ENCODE results near the gene HMHB1.

Gene HMHB1

DNA sequence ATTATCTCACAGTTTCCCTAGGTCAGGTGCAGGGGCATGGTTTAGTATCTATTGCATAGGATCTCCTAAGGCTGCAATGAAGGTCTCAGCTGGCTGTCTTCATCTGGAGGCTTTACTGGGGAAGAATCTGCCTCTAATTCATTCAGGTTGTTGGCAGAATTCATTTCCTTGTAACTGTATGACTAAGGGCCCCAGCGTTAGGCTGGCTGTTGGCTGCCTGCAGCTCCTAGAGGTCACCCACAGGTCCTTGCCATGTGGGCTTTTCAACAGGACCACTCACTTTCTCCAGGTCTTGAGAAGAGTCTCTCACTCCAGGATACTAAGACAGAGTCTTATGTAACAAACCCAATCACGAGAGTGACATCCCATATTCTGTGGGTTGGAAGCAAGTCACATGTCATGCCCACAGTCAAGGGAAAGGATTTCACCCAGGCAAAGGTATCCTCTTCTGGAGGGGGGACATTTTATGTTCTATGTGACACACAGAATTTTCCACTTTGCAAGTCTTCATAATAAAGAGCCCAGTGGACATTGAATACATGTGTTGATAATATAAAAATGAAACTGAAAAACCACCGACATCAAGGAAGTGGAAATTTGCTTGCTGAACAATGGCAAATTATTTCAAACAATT, 38.2 kb downstream of the HMHB1 start:
- TF ChIP-seq, protein P1, sequence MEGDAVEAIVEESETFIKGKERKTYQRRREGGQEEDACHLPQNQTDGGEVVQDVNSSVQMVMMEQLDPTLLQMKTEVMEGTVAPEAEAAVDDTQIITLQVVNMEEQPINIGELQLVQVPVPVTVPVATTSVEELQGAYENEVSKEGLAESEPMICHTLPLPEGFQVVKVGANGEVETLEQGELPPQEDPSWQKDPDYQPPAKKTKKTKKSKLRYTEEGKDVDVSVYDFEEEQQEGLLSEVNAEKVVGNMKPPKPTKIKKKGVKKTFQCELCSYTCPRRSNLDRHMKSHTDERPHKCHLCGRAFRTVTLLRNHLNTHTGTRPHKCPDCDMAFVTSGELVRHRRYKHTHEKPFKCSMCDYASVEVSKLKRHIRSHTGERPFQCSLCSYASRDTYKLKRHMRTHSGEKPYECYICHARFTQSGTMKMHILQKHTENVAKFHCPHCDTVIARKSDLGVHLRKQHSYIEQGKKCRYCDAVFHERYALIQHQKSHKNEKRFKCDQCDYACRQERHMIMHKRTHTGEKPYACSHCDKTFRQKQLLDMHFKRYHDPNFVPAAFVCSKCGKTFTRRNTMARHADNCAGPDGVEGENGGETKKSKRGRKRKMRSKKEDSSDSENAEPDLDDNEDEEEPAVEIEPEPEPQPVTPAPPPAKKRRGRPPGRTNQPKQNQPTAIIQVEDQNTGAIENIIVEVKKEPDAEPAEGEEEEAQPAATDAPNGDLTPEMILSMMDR (IDR thresholded peaks at IDR 0.05), result no peak
- no peaks in the 10 kb centered on the region for H3K36me3 ChIP-seq
- no peak for DNase-seq
- no peaks in the 10 kb centered on the region for H3K27me3 ChIP-seq
- no peak overlapping the region for H3K4me3 ChIP-seq
- peaks cover 0 to 4% (median 0%) of the 10 kb centered on the region in 3 donors for H3K9me3 ChIP-seq
- intact Hi-C loops (cut with DNase I; ENCODE audit: low total_unique reads), result no loop called here
- H3K27ac ChIP-seq, result no peak overlapping the region
- H3K4me1 ChIP-seq, result no peaks in the 10 kb centered on the region

DNA sequence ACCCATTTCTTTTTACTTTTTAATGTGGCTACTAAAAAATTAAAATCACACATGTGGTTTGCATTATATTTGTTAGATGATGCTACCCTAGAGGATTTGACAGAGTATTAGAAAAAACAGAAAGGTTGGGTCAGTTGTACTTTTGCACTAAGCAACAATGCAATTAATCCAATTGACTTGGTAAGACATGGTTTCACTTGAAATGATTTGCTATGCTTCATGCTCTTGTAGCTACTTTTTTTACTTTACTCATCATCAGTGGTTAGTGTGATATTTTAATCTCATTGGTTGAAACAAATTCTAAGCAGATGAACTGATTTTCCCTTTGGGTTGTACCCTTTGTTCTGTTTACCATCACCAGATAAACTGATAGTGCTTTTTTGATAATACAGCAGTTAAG, 39.4 kb downstream of the HMHB1 start:
- TF ChIP-seq, protein P1 (IDR thresholded peaks at IDR 0.05), result no peak
- Histone ChIP-seq H3K27ac (no peak overlapping the region), H3K4me3 (no peak overlapping the region), H3K36me3 (no peaks in the 10 kb centered on the region), H3K27me3 (no peaks in the 10 kb centered on the region), H3K4me1 (no peaks in the 10 kb centered on the region), H3K9me3 (peaks cover 0 to 4% (median 0%) of the 10 kb centered on the region in 3 donors)
- intact Hi-C loops (cut with DNase I; ENCODE audit: low total_unique reads), result no loop called here
- DNase-seq, result no peak

DNA sequence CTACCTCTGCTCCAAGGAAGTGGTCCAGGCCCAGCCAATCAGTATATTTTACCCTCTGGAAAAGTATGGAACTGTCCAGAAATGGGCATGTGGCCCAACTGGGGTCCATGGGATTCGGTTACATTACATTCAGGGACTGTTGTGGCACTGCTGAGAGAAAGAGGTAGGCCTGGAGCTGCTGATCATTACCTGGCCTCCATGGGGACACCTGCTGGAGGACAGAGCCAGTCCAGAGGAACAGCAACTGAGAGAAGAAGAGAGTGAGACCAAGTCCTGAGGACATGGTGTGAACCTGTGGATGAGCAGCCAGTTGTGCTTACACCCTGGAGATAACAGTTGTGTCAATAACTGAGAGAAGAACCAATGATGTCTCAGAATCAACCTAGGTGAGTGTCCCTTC, 48.2 kb downstream of the HMHB1 start:
- Histone ChIP-seq H3K4me3 (no peak overlapping the region), H3K27ac (no peak overlapping the region), H3K9me3 (no peaks in the 10 kb centered on the region), H3K36me3 (no peaks in the 10 kb centered on the region), H3K27me3 (no peaks in the 10 kb centered on the region), H3K4me1 (no peaks in the 10 kb centered on the region)
- no peak for DNase-seq
- intact Hi-C loops (cut with DNase I; ENCODE audit: low total_unique reads), result no loop called here
- TF ChIP-seq, protein P1 (IDR thresholded peaks at IDR 0.05), result no peak

DNA sequence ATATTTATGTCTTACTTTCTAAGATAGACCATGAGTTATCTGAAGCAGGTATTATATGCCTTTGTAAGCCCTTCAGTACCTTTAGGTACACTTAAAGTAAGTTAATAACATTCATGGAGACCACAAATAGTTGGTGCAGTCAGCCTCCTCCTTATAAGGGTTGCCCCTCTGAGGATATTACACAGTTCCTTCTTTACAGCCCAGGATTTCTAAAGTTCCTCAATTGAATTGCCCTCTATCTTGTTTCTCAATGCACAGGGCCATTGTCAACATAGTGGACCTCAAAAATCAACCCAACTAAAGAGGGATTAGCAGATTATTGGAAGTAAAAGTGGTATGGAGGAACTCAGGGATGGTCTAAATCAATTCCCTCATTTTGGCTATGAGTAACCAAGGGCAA, 50.3 kb downstream of the HMHB1 start:
- TF ChIP-seq, protein P1 (IDR thresholded peaks at IDR 0.05), result no peak
- Histone ChIP-seq H3K4me3 (no peak overlapping the region), H3K36me3 (no peaks in the 10 kb centered on the region), H3K9me3 (no peaks in the 10 kb centered on the region), H3K27me3 (no peaks in the 10 kb centered on the region), H3K27ac (no peak overlapping the region), H3K4me1 (no peaks in the 10 kb centered on the region)
- intact Hi-C loops (cut with DNase I; ENCODE audit: low total_unique reads), result no loop called here
- no peak for DNase-seq

DNA sequence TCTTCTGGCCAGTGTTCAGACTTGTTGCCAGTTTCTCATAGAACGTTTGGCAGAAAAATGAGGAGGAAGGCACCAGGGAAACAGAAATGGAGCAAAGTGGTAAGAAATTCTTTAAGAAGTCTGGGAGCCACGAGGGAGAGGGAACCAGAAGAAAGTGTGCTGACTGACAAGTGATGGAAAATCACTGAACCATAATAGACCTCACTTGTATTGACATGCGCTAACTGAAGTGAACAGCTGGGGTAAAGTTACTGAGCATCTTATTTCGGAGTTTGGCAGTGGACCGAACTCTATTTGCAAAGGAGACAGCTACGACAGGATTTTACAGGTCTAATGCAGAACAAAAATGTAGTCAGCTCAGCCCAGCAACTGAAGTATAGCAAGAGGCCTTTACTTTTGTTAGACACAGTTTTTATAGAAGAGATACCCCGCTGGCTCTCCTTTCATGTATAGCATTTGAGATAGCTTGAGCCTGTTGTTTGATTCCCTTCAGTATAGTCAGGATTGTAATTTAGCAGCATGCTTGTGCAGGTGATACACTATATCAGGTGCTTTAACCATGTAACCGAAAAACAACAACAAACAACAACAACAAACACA, 53.6 kb downstream of the HMHB1 start:
- H3K4me3 ChIP-seq, result no peak overlapping the region
- no peak for DNase-seq
- TF ChIP-seq, protein P1 (IDR thresholded peaks at IDR 0.05), result no peak
- no peaks in the 10 kb centered on the region for H3K36me3 ChIP-seq
- H3K4me1 ChIP-seq, result no peaks in the 10 kb centered on the region
- intact Hi-C loops (cut with DNase I; ENCODE audit: low total_unique reads), result no loop called here
- no peaks in the 10 kb centered on the region for H3K9me3 ChIP-seq
- no peak overlapping the region for H3K27ac ChIP-seq
- H3K27me3 ChIP-seq, result no peaks in the 10 kb centered on the region
